Suprapubic skin (tissue), 4 donors: ENCODE results near the gene ABLIM2.

Experiments
- EP300 ChIP-seq: sonication (generic); formaldehyde crosslinking; IDR thresholded peaks from one replicate; pipeline ENCODE4 v1.6.1; 2017; ENCODE audit warnings: antibody characterized with exemption
- POLR2A ChIP-seq, 2 donors: fragments of 450-650 bp; IDR thresholded peaks; one replicate each; pipeline ENCODE4 v1.6.1; 2017; ENCODE audit warnings: antibody characterized with exemption in 2 of 2, mild to moderate bottlenecking in 2 of 2, moderate library complexity in 2 of 2
- POLR2AphosphoS5 ChIP-seq, 3 donors: sonication (generic); formaldehyde crosslinking; IDR thresholded peaks; one replicate each; pipeline ENCODE4 v1.6.1; 2017; ENCODE audit warnings: antibody characterized with exemption in 3 of 3
- TF ChIP-seq, protein P1 (sequence below), 2 donors: fragments of 200-600 bp in 1 of 2; fragments of 450-650 bp in 1 of 2; sonication (generic) in 1 of 2; IDR thresholded peaks; one replicate each; pipeline ENCODE4 v1.5.1; 2016 to 2019; ENCODE audit warnings: antibody characterized with exemption in 2 of 2, mild to moderate bottlenecking in 1 of 2, moderate library complexity in 1 of 2

DNA sequence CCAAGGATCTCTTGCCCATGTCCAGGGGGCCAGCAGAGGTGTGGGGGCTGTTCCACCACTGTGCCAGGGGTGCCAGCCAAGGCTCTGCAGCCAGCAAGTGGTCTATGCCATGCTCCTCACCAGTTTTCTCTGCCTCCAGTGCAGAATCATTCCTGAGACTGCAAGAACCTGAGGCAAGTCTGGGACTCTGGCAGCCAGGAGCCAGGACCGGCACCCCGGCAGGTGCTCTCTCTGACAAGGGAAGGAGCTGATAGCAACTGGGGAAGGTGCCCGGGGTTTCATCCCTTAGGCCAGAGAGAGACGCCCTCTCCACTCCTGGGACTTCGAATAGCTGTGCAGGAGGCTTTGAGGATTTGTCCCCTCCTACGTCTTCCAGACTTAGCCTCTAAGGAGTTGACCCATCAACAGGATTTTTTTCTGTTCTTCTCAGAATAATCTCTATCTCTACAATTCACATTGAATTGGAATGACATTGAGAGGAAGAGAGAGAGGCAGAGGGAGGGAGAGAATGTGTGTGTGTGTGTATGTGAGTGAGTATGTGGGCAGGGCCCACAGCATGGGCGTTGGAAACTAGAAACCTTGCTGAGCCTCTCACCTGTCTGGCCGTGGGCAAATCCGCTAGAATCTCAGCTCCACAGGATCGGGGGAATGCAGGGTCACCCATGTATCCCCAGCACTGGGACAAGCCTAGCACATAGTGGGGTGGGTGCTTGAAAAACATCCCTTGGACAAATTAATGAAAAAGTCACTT, 144.5 kb downstream of the ABLIM2 start:
- TF ChIP-seq EP300 (no peak), POLR2A (IDR thresholded peaks at IDR 0.05) (no peak), POLR2AphosphoS5 (IDR thresholded peaks at IDR 0.05) (no peak)
- TF ChIP-seq, protein P1, sequence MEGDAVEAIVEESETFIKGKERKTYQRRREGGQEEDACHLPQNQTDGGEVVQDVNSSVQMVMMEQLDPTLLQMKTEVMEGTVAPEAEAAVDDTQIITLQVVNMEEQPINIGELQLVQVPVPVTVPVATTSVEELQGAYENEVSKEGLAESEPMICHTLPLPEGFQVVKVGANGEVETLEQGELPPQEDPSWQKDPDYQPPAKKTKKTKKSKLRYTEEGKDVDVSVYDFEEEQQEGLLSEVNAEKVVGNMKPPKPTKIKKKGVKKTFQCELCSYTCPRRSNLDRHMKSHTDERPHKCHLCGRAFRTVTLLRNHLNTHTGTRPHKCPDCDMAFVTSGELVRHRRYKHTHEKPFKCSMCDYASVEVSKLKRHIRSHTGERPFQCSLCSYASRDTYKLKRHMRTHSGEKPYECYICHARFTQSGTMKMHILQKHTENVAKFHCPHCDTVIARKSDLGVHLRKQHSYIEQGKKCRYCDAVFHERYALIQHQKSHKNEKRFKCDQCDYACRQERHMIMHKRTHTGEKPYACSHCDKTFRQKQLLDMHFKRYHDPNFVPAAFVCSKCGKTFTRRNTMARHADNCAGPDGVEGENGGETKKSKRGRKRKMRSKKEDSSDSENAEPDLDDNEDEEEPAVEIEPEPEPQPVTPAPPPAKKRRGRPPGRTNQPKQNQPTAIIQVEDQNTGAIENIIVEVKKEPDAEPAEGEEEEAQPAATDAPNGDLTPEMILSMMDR (IDR thresholded peaks at IDR 0.05), result no peak
